ENCODE measurements around the gene NUDT4B.
"Not testable (repeated sequence)": the region's sequence is repeated elsewhere in the genome, so short reads cannot be mapped to it uniquely, and the experiment has no call there.

Gene NUDT4B

GRCh38 chr1:148748563-148749334 lies at the start of gene NUDT4B:
Gene NUDT4B, plus strand, starts transcription at chr1:148748774. Its CDS starts 179 bp downstream, at chr1:148748953.
- DNase-seq (ENCODE audit: low read depth, low spot score) = not testable (repeated sequence)

DNA sequence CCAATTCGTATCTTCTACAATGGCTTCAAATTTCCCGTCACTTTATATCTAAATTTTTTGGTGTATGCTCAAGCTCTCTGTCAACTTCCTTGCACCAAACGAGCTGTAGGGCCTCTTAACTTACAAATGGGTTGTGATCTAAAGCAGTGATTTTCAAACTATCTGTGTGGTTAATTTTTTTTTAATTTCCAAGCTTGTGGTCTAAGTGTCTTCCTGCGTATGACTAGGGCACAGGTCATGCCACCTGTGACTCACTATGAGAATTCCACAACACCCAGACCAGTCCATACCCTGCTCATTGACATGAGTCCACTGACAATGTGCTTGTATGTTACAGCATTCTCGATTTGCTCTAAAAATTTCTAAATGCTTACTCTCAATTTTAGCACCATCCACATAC lies 49.2 kb upstream of the NUDT4B start:
- DNase-seq (ENCODE audit: low read depth, low spot score) = not testable (repeated sequence)

- DNase-seq (ENCODE audit: low read depth, low spot score) = not testable (repeated sequence)
Measured at GRCh38 chr1:148702242-148702641, 46.3 kb upstream of the NUDT4B start.

DNA sequence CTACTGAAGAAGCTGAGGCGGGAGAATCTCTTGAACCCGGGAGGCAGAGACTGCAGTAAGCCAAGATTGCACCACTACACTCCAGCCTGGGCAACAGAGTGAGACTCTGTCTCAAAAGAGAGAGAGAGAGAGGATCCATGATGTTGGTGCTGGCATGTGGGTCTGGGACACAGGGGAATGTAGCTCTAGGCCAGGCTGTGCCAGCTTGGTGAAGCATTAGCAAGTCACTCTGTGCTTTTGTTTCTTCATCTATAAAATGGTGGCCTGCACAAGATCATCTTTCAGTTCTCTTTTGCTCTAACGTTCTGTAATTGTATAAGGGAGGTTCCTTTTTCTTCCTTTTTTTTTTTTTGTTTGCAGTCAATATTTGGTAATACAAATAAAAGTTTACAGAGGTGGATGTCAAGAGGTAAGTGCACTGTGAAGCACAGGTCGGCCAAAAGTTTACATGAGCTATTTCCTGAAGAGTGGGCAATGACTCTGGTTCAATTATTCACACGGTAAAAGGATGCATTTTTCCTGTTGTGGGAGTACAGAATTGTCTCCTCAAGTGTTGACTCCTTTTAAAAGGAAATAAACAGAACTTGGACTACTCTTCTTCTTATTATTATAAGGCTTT lies 44.5 kb upstream of the NUDT4B start:
- DNase-seq (ENCODE audit: low read depth, low spot score) = not testable (repeated sequence)

GRCh38 chr1:148705316-148705948 lies 43.1 kb upstream of the NUDT4B start:
- not testable (repeated sequence) for DNase-seq (ENCODE audit: low read depth, low spot score)

DNA sequence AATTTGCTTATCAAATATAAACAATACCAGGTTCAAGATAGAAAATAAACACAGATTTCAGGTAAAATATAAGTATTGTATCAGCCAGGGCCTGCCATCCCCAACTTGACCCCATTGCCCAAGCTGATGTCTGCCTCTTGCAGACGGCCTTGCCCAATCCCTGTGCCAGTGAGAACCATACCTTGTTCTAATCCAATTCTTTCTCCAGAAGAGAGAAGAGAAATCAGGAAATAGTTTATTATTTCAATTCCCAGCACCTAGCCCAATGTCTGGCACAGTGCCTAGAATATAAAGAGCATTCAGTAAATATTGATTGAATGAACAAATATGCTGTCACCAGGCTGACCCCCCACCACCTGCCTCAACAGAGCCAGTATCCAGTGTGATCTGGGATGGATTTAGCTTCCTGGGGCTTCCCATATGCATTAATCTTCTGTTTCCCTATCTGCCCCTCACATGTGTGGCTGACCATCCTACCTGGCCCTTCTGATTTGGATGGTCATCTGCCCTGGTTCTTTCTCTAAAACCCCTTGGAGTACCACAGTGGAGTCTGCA lies 39.7 kb upstream of the NUDT4B start:
- DNase-seq (ENCODE audit: low read depth, low spot score) = not testable (repeated sequence)

GRCh38 chr1:148710772-148711523 lies 37.6 kb upstream of the NUDT4B start:
- not testable (repeated sequence) for DNase-seq (ENCODE audit: low read depth, low spot score)

- DNase-seq (ENCODE audit: low read depth, low spot score) = not testable (repeated sequence)
Measured at GRCh38 chr1:148712353-148712752, 36.2 kb upstream of the NUDT4B start.

DNA sequence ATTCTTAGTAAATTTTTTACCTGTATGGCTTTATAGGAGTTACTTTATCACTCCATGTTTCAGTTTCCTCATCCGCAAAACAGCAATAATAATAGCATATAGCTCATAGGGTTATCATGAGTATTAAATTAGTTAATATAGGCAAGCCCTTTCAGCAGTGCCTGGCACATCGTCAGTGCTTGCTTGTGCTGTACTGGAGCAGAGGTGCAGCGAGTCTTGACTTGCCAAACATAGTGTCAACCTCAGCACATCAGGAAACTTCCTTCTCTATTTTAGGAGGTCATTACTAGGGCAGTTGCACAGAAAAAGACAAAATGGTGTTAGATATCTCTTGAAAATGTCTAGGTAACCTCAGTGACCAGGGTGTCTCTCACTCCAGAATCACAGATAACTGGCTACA lies 33.1 kb upstream of the NUDT4B start:
- not testable (repeated sequence) for DNase-seq (ENCODE audit: low read depth, low spot score)

DNA sequence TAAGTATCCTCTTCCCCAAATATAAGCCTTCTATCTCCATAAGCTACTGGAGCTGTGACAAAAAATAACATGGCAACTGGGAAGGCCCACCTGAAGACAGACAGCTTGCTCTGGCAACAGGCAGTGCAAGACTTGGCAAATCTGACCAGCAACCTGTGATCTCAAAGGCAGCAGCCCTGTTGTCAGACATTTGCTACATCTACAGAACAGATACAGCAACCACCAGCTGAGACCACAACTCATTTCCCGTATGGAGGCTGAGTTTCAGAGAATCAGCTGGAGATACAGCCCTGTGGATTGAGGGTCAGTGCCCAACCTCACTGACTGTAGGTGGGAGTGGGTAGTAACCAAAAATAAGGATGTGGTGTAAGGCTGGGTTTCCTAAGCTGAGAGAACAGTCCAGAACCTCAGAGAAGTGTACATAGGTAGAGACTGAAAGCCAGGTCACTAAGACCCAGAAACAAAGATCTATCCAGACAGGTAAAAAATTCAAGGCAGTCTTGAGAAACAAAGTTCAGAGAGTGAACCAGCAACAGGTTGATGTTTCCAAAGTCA lies 31.5 kb upstream of the NUDT4B start:
- not testable (repeated sequence) for DNase-seq (ENCODE audit: low read depth, low spot score)

DNA sequence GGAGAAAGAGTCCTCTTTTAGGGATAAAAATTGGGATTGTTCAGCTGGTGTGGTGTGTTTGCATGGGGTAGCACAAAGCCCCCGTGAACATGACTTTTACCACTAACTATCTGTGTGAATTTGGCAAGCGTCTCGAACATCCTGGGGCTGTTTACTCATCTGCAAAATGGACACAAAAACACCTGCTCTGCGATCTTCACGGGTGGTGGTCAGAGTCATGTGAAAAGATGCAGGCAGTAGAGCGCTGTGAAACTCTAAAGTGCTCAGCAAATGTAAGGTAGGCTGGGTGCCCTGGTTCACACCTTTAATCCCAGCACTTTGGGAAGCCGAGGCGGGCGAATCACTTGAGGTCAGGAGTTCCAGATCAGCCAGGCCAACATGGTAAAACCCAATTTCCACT lies 27.7 kb upstream of the NUDT4B start:
- DNase-seq (ENCODE audit: low read depth, low spot score) = not testable (repeated sequence)

DNA sequence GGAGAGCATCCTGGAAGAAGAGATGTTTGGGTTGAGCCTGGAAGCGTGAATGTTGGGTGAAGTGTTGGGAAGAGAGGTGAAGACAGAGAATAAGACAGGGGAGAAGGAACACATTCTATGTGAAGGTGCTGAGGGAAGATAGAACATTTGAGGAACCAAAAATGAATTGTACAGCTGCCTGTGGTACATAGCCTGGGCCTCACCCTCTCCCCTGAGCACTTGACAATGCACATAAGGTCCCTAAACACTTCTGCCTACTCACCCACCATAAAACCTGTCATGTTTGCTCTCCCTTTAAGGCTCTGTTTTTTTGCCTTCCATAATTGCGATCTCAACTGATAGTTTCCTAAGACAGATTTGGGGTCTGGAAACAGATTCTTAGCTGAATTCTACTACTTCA lies 25.8 kb upstream of the NUDT4B start:
- DNase-seq (ENCODE audit: low read depth, low spot score) = not testable (repeated sequence)

DNA sequence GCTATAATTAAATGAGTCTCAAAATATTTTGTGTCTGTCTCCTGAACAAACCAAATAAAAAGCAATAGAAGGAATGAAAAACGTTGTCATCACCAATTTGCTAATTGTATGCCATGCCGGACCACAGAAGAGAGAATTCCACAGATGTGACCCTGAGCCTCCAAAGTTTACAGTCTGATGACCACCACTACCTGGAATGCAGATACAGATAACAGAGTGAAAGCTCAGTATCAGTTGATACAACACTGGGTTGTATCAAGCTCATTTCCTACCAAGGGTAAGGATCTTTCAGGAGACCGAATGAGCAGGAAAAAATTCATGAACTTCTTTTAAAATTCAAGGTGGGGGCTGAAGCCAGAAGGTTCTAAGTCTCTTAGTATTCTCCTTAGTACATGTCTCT lies 25.1 kb upstream of the NUDT4B start:
- not testable (repeated sequence) for DNase-seq (ENCODE audit: low read depth, low spot score)

DNA sequence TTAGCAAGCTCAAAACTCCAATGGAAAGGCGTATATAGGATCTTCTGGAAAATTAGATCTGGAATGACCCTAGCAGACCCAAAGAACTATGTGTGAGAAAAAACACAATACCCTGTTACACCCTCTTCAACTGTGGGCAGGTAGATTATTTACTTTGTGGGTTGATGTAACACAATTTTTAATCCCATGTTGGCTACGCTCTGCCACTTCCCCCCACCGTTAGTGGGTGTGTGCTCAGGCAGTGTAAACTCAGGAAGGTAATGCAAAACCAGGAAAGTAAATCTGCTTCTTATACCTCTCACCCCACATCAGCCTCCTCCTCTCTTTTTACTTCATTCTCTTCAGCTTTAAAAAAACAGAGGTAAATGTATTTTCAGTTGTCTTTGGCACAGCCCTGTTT lies 23.7 kb upstream of the NUDT4B start:
- not testable (repeated sequence) for DNase-seq (ENCODE audit: low read depth, low spot score)

DNA sequence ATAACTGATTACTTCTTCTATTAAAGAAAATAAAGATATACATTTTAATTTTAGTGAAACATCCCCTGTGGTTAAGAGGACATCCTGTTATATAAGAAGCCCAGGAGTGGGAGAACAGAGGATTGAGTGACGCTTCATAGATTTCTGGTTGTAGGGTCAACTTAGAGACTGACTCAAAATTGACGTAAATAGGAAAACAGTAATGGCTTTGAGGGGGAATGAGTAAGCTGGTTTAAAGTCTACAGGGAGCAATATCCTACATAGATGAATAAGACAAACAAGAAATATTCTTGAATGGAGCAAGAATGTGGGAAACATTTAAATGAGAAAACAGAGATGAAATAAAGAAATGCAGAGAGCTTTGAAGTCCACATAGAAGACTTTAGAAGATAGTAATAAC lies 20.7 kb upstream of the NUDT4B start:
- DNase-seq (ENCODE audit: low read depth, low spot score) = not testable (repeated sequence)

DNA sequence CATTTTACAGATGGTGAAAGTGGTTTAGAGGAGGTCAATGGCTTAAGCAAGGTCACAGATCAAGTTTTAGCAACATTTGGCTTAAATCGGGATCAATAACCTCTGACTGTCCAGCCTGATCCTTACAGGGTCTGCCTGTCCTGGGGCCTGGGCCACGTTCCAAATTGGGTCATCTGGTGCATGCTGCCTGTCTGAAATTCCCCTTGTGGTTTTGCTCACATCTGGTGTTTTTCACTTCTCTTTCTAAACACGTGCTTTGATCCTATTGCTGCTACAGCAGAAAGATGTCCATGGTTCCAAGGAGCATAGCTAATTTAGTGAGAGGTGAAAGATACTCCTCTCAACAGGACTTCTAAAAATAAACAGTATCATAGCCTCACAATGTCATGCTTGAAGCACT lies 19.4 kb upstream of the NUDT4B start:
- DNase-seq (ENCODE audit: low read depth, low spot score) = not testable (repeated sequence)

DNA sequence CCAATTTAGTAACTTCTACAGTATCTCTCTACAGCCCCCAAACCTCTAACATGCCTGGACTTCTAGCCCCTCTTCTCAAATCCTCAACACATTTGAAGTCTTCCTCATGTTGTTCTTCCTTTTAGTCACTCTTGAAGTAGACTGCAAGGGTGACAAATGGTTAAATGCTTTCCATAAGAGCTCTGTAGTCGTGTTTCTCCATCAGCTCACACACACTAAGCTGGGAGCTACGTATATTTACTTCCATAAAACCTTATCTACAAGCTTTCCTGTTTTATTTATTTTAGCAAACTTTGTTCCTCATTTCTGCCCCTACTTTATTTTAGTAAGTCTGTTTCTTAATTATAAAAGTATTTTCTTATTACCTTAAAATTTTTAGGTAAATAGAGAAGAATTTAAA lies 19.0 kb upstream of the NUDT4B start:
- not testable (repeated sequence) for DNase-seq (ENCODE audit: low read depth, low spot score)

- DNase-seq (ENCODE audit: low read depth, low spot score) = not testable (repeated sequence)
Measured at GRCh38 chr1:148732277-148732676, 16.3 kb upstream of the NUDT4B start.

GRCh38 chr1:148733585-148734310 lies 14.8 kb upstream of the NUDT4B start:
- DNase-seq (ENCODE audit: low read depth, low spot score) = not testable (repeated sequence)

- DNase-seq (ENCODE audit: low read depth, low spot score) = not testable (repeated sequence)
Measured at GRCh38 chr1:148734311-148734662, 14.3 kb upstream of the NUDT4B start.

- DNase-seq (ENCODE audit: low read depth, low spot score) = not testable (repeated sequence)
Measured at GRCh38 chr1:148735538-148735937, 13.0 kb upstream of the NUDT4B start.
